OCI-LY7 (cell line): ENCODE measurements around the gene KRT13. TPM values are rescaled to one million over a fixed set of nuclear protein-coding genes. Genes with fewer than 3 reads are reported as not detected.
A peak's percentile ranks its signal among the peaks of the same experiment; 100 is the strongest.

Source experiments
- BruUV-seq: library from RNA; stranded (reverse); fragments of 400-500 nt; replicated peaks from 2 replicates; lab custom pipeline; 2021; lab: Mats Ljungman, UMichigan
- CTCF ChIA-PET: fragments of 300-600 bp; sonication (Branson Sonifier 250); formaldehyde crosslinking; loops from one replicate; lab custom pipeline; 2022; ENCODE audit warnings: antibody characterized with exemption; ENCODE audit not compliant: unreplicated experiment; lab: Charles Lee
- POLR2A ChIA-PET: fragments of 300-600 bp; sonication (Branson Sonifier 250); formaldehyde crosslinking; loops from one replicate; lab custom pipeline; 2022; ENCODE audit warnings: antibody characterized with exemption; lab: Charles Lee
- DNase-seq: peaks from one replicate; pipeline ENCODE4 v3.0.0-alpha.2; 2015; ENCODE audit warnings: low spot score
- H2AFZ ChIP-seq: fragments of 200-600 bp; sonication (generic), shearing (Covaris generic); 2 replicates; pipeline ENCODE4 v1.6.1; 2014; ENCODE audit warnings: mild to moderate bottlenecking, antibody characterized with exemption, low read length, moderate library complexity
- H3K27ac ChIP-seq: fragments of 200-600 bp; sonication (generic); 2 replicates; pipeline ENCODE4 v1.5.1; 2014; ENCODE audit warnings: mixed run types, low read depth, mild to moderate bottlenecking, moderate library complexity, low read length, inconsistent platforms; ENCODE audit not compliant: poor library complexity, severe bottlenecking
- H3K36me3 ChIP-seq: fragments of 200-600 bp; sonication (generic); 2 replicates; pipeline ENCODE4 v1.6.1; 2014; ENCODE audit warnings: mild to moderate bottlenecking, antibody characterized with exemption, low read length, moderate library complexity, mixed read lengths; ENCODE audit not compliant: insufficient read depth
- H3K4me1 ChIP-seq: fragments of 200-600 bp; sonication (generic); 2 replicates; pipeline ENCODE4 v1.5.1; 2014; ENCODE audit warnings: mild to moderate bottlenecking, low read length; ENCODE audit not compliant: insufficient read depth, poor library complexity, severe bottlenecking
- H3K4me2 ChIP-seq: fragments of 200-600 bp; sonication (generic); 2 replicates; pipeline ENCODE4 v1.6.1; 2014; ENCODE audit warnings: mild to moderate bottlenecking, low read length
- H3K4me3 ChIP-seq: fragments of 200-600 bp; sonication (generic); 2 replicates; pipeline ENCODE4 v1.5.1; 2014; ENCODE audit warnings: mild to moderate bottlenecking, low read depth, low read length; ENCODE audit not compliant: poor library complexity, severe bottlenecking
- H3K79me2 ChIP-seq: fragments of 200-600 bp; sonication (generic); 2 replicates; pipeline ENCODE4 v1.6.1; 2016; ENCODE audit warnings: low read depth, mild to moderate bottlenecking, low read length, moderate library complexity, mixed read lengths; ENCODE audit not compliant: insufficient read depth
- H3K9me2 ChIP-seq: fragments of 200-600 bp; sonication (generic); 2 replicates; pipeline ENCODE4 v1.6.1; 2016; ENCODE audit warnings: mild to moderate bottlenecking, low read length, mixed read lengths; ENCODE audit not compliant: insufficient read depth
- H3K9me3 ChIP-seq: fragments of 200-600 bp; sonication (generic); 2 replicates; pipeline ENCODE4 v1.6.1; 2014; ENCODE audit warnings: mild to moderate bottlenecking, mixed run types, low read length, mixed read lengths
- H4K20me1 ChIP-seq: fragments of 200-600 bp; sonication (generic); 2 replicates; pipeline ENCODE4 v1.6.1; 2014; ENCODE audit warnings: mild to moderate bottlenecking, antibody characterized with exemption, low read length, moderate library complexity, mixed read lengths; ENCODE audit not compliant: insufficient read depth
- CTCF ChIP-seq: fragments of 200-600 bp; sonication (generic); conservative IDR thresholded peaks from 2 replicates; pipeline ENCODE4 v1.5.1; 2014; ENCODE audit warnings: mild to moderate bottlenecking, antibody characterized with exemption, low read length, moderate library complexity, mixed read lengths
- EZH2phosphoT487 ChIP-seq: fragments of 200-600 bp; sonication (generic); IDR thresholded peaks from 2 replicates; pipeline ENCODE4 v1.6.1; 2018; ENCODE audit warnings: low read depth, borderline replicate concordance, mild to moderate bottlenecking, mixed run types, antibody characterized with exemption, low read length, moderate library complexity, mixed read lengths
- intact Hi-C: fragments of 100-400 bp; cut with micrococcal nuclease; formaldehyde crosslinking; loops from one replicate; pipeline ENCODE4 v1.10.0; 2022; ENCODE audit not compliant: unreplicated experiment
- microRNA-seq: library from miRNA; unstranded; fragments of <30 nt; microRNA quantifications from one replicate; pipeline ENCODE4 v1.2.0, GENCODE V29; 2022; ENCODE audit warnings: borderline replicate concordance
- small RNA-seq: library from RNA; depleted of rRNA; stranded (forward); fragments of <200 nt; gene quantifications from one replicate; pipeline ENCODE3, GENCODE V24; 2014
- total RNA-seq, 2 experiments: library from RNA; depleted of rRNA in 1 of 2; stranded (reverse); fragments of >200 nt in 1 of 2; shearing (Covaris generic) in 1 of 2; gene quantifications; 2 replicates each; pipeline ENCODE4 v1.2.3, GENCODE V29; 2014 to 2022

Gene KRT13
- total RNA-seq, 2 experiments from 2014 or later, result not detected

GRCh38 chr17:41453066-41453465 lies 52.3 kb downstream of the KRT13 start:
- intact Hi-C loops, result no loop called here
- BruUV-seq, result no TSS peak
- ChIA-PET CTCF (no interaction called here), POLR2A (interaction anchor here (0.7 kb wide), 1 partner anchor 110 kb away, joined by 3 read pairs; no protein-coding TSS in a partner anchor)
- H3K9me3 ChIP-seq, result no peaks in the 10 kb centered on the region
- no peaks in the 10 kb centered on the region for H4K20me1 ChIP-seq
- H3K9me2 ChIP-seq, result no peaks in the 10 kb centered on the region
- no peak overlapping the region for H3K4me2 ChIP-seq
- H3K36me3 ChIP-seq, result no peaks in the 10 kb centered on the region
- H3K4me1 ChIP-seq, result no peaks in the 10 kb centered on the region
- no peak overlapping the region for H2AFZ ChIP-seq
- H3K79me2 ChIP-seq, result no peaks in the 10 kb centered on the region
- no peak for DNase-seq
- H3K27ac ChIP-seq, result no peak overlapping the region
- H3K4me3 ChIP-seq, result no peak overlapping the region
- TF ChIP-seq EZH2phosphoT487 (no peak), CTCF (no peak)

GRCh38 chr17:41452281-41452680 lies 53.1 kb downstream of the KRT13 start:
- H3K9me2 ChIP-seq, result no peaks in the 10 kb centered on the region
- no TSS peak for BruUV-seq
- H3K27ac ChIP-seq, result no peak overlapping the region
- POLR2A ChIA-PET, result no interaction called here
- H3K4me3 ChIP-seq, result no peak overlapping the region
- H3K4me1 ChIP-seq, result no peaks in the 10 kb centered on the region
- intact Hi-C loops, result no loop called here
- no peaks in the 10 kb centered on the region for H3K79me2 ChIP-seq
- no peak for DNase-seq
- no peaks in the 10 kb centered on the region for H3K36me3 ChIP-seq
- no peak for TF ChIP-seq EZH2phosphoT487
- no peak for TF ChIP-seq CTCF
- H3K9me3 ChIP-seq, result no peaks in the 10 kb centered on the region
- H4K20me1 ChIP-seq, result no peaks in the 10 kb centered on the region
- H2AFZ ChIP-seq, result no peak overlapping the region
- CTCF ChIA-PET, result no interaction called here
- H3K4me2 ChIP-seq, result no peak overlapping the region

- H3K4me1 ChIP-seq, result no peaks in the 10 kb centered on the region
- BruUV-seq, result no TSS peak
- no peak for DNase-seq
- H3K9me3 ChIP-seq, result no peaks in the 10 kb centered on the region
- H3K36me3 ChIP-seq, result no peaks in the 10 kb centered on the region
- ChIA-PET CTCF (no interaction called here), POLR2A (no interaction called here)
- H2AFZ ChIP-seq, result no peak overlapping the region
- H3K4me3 ChIP-seq, result no peak overlapping the region
- no peaks in the 10 kb centered on the region for H4K20me1 ChIP-seq
- intact Hi-C loops, result no loop called here
- H3K4me2 ChIP-seq, result no peak overlapping the region
- H3K27ac ChIP-seq, result no peak overlapping the region
- H3K79me2 ChIP-seq, result no peaks in the 10 kb centered on the region
- no peaks in the 10 kb centered on the region for H3K9me2 ChIP-seq
- TF ChIP-seq EZH2phosphoT487 (no peak), CTCF (no peak)
Measured at GRCh38 chr17:41451154-41451728, 54.2 kb downstream of the KRT13 start.

Small RNAs within 50 kb of the gene (microRNA-seq; reads per million reads assigned to microRNA genes)
- not detected for gene MIR6510

Small RNAs within 50 kb of the gene (small RNA-seq; reads per million reads assigned to genes)
- gene RNU2-32P, result 10.4 reads per million, percentile 96 among the genes with 10 or more reads in this experiment

Other genes starting within 250 kb of the KRT13 start
- gene KRTAP9-6, start 240.2 kb downstream of the KRT13 start, total RNA-seq (2014; rRNA removed; shearing (Covaris generic)), result not detected in 2 replicates
- gene KRTAP9-6, start 240.2 kb downstream of the KRT13 start, total RNA-seq (2022), result not detected in 2 replicates
- not detected in 2 replicates for gene KRTAP9-7, start 229.9 kb downstream of the KRT13 start, total RNA-seq (2014; rRNA removed; shearing (Covaris generic))
- gene KRTAP9-7, start 229.9 kb downstream of the KRT13 start, total RNA-seq (2022), result not detected in 2 replicates
- gene KRTAP29-1, start 202.8 kb downstream of the KRT13 start, total RNA-seq (2014; rRNA removed; shearing (Covaris generic)), result not detected in 2 replicates
- not detected in 2 replicates for gene KRTAP29-1, start 202.8 kb downstream of the KRT13 start, total RNA-seq (2022)
- not detected in 2 replicates for gene KRTAP16-1, start 196.3 kb downstream of the KRT13 start, total RNA-seq (2014; rRNA removed; shearing (Covaris generic))
- not detected in 2 replicates for gene KRTAP16-1, start 196.3 kb downstream of the KRT13 start, total RNA-seq (2022)
- not detected in 2 replicates for gene KRTAP17-1, start 189.9 kb downstream of the KRT13 start, total RNA-seq (2014; rRNA removed; shearing (Covaris generic))
- gene KRTAP17-1, start 189.9 kb downstream of the KRT13 start, total RNA-seq (2022), result not detected in 2 replicates
- not detected in 2 replicates for gene KRT33A, start 154.8 kb downstream of the KRT13 start, total RNA-seq (2014; rRNA removed; shearing (Covaris generic))
- not detected in 2 replicates for gene KRT33A, start 154.8 kb downstream of the KRT13 start, total RNA-seq (2022)
- not detected in 2 replicates for gene KRT33B, start 135.8 kb downstream of the KRT13 start, total RNA-seq (2014; rRNA removed; shearing (Covaris generic))
- gene KRT33B, start 135.8 kb downstream of the KRT13 start, total RNA-seq (2022), result not detected in 2 replicates
- not detected in 2 replicates for gene KRT34, start 123.3 kb downstream of the KRT13 start, total RNA-seq (2014; rRNA removed; shearing (Covaris generic))
- not detected in 2 replicates for gene KRT34, start 123.3 kb downstream of the KRT13 start, total RNA-seq (2022)
- gene KRT31, start 108.0 kb downstream of the KRT13 start, total RNA-seq (2014; rRNA removed; shearing (Covaris generic)), result not detected in 2 replicates
- gene KRT31, start 108.0 kb downstream of the KRT13 start, total RNA-seq (2022), result not detected in 2 replicates
- not detected in 2 replicates for gene KRT37, start 81.0 kb downstream of the KRT13 start, total RNA-seq (2014; rRNA removed; shearing (Covaris generic))
- not detected in 2 replicates for gene KRT37, start 81.0 kb downstream of the KRT13 start, total RNA-seq (2022)
- gene KRT38, start 64.6 kb downstream of the KRT13 start, total RNA-seq (2014; rRNA removed; shearing (Covaris generic)), result not detected in 2 replicates
- not detected in 2 replicates for gene KRT38, start 64.6 kb downstream of the KRT13 start, total RNA-seq (2022)
- gene KRT32, start 38.2 kb downstream of the KRT13 start, total RNA-seq (2014; rRNA removed; shearing (Covaris generic)), result not detected in 2 replicates
- not detected in 2 replicates for gene KRT32, start 38.2 kb downstream of the KRT13 start, total RNA-seq (2022)
- gene KRT35, start 24.5 kb downstream of the KRT13 start, total RNA-seq (2014; rRNA removed; shearing (Covaris generic)), result not detected in 2 replicates
- gene KRT35, start 24.5 kb downstream of the KRT13 start, total RNA-seq (2022), result not detected in 2 replicates
- not detected in 2 replicates for gene KRT36, start 15.7 kb downstream of the KRT13 start, total RNA-seq (2014; rRNA removed; shearing (Covaris generic))
- gene KRT36, start 15.7 kb downstream of the KRT13 start, total RNA-seq (2022), result not detected in 2 replicates
- not detected in 2 replicates for gene KRT15, start 13.3 kb upstream of the KRT13 start, total RNA-seq (2014; rRNA removed; shearing (Covaris generic))
- not detected in 2 replicates for gene KRT15, start 13.3 kb upstream of the KRT13 start, total RNA-seq (2022)
- gene KRT19, start 22.7 kb upstream of the KRT13 start, total RNA-seq (2014; rRNA removed; shearing (Covaris generic)), result not detected in 2 replicates
- not detected in 2 replicates for gene KRT19, start 22.7 kb upstream of the KRT13 start, total RNA-seq (2022)
- not detected in 2 replicates for gene KRT9, start 66.4 kb upstream of the KRT13 start, total RNA-seq (2014; rRNA removed; shearing (Covaris generic))
- not detected in 2 replicates for gene KRT9, start 66.4 kb upstream of the KRT13 start, total RNA-seq (2022)
- not detected in 2 replicates for gene KRT14, start 81.3 kb upstream of the KRT13 start, total RNA-seq (2014; rRNA removed; shearing (Covaris generic))
- 0.30 and 0.82 TPM in 2 replicates for gene KRT14, start 81.3 kb upstream of the KRT13 start, total RNA-seq (2022)
- not detected in 2 replicates for gene KRT16, start 107.2 kb upstream of the KRT13 start, total RNA-seq (2014; rRNA removed; shearing (Covaris generic))
- gene KRT16, start 107.2 kb upstream of the KRT13 start, total RNA-seq (2022), result not detected in 2 replicates
- gene KRT17, start 119.0 kb upstream of the KRT13 start, total RNA-seq (2014; rRNA removed; shearing (Covaris generic)), result not detected in 2 replicates
- gene KRT17, start 119.0 kb upstream of the KRT13 start, total RNA-seq (2022), result 0.70 and 2.1 TPM in 2 replicates
- gene EIF1, start 183.3 kb upstream of the KRT13 start, total RNA-seq (2014; rRNA removed; shearing (Covaris generic)), result 123 and 145 TPM in 2 replicates
- gene EIF1, start 183.3 kb upstream of the KRT13 start, total RNA-seq (2022), result 659 and 705 TPM in 2 replicates
- not detected in 2 replicates for gene GAST, start 206.7 kb upstream of the KRT13 start, total RNA-seq (2014; rRNA removed; shearing (Covaris generic))
- not detected in 2 replicates for gene GAST, start 206.7 kb upstream of the KRT13 start, total RNA-seq (2022)
- gene HAP1, start 229.0 kb upstream of the KRT13 start, total RNA-seq (2014; rRNA removed; shearing (Covaris generic)), result 0.10 and 0.19 TPM in 2 replicates
- 0.22 and 0.55 TPM in 2 replicates for gene HAP1, start 229.0 kb upstream of the KRT13 start, total RNA-seq (2022)